Osteoblast (primary cell): ENCODE data around the gene SPATS2L. TPM values are rescaled to one million over a fixed set of nuclear protein-coding genes. Genes with fewer than 3 reads are reported as not detected.

ENCODE experiments used
- DNase-seq: peaks from one replicate; pipeline ENCODE4 v3.0.0; 2011; ENCODE audit warnings: low spot score, mixed read lengths; ENCODE audit not compliant: insufficient read length; ENCODE audit errors: missing footprints
- H2AFZ ChIP-seq: 2 replicates; pipeline ENCODE4 v1.6.0; 2011; ENCODE audit warnings: mild to moderate bottlenecking, low read length
- H3K27ac ChIP-seq: 2 replicates; pipeline ENCODE4 v1.5.1; 2011; ENCODE audit warnings: mild to moderate bottlenecking, low read depth, low read length, moderate library complexity
- H3K27me3 ChIP-seq: 2 replicates; pipeline ENCODE4 v1.6.0; 2012; ENCODE audit warnings: mild to moderate bottlenecking, control low read depth, inconsistent platforms, low read length, moderate library complexity; ENCODE audit not compliant: insufficient read depth
- H3K36me3 ChIP-seq: 2 replicates; pipeline ENCODE4 v1.5.1; 2011; ENCODE audit warnings: mild to moderate bottlenecking, low read length, control low read depth, moderate library complexity; ENCODE audit not compliant: insufficient read depth
- H3K4me1 ChIP-seq: 2 replicates; pipeline ENCODE4 v1.5.1; 2011; ENCODE audit warnings: mild to moderate bottlenecking, low read length, control low read depth, moderate library complexity; ENCODE audit not compliant: insufficient read depth
- H3K4me2 ChIP-seq: 2 replicates; pipeline ENCODE4 v1.6.0; 2011; ENCODE audit warnings: mild to moderate bottlenecking, low read length; ENCODE audit not compliant: insufficient read depth
- H3K4me3 ChIP-seq: fragments of 200-600 bp; sonication (generic); 3 replicates; pipeline ENCODE4 v1.5.1; 2012; ENCODE audit warnings: mild to moderate bottlenecking, low read length, inconsistent platforms; ENCODE audit not compliant: insufficient read depth
- H3K79me2 ChIP-seq: 2 replicates; pipeline ENCODE4 v1.6.0; 2012; ENCODE audit warnings: mild to moderate bottlenecking, low read length, control low read depth, inconsistent platforms; ENCODE audit not compliant: insufficient read depth
- H3K9me3 ChIP-seq: 2 replicates; pipeline ENCODE4 v1.5.1; 2011; ENCODE audit warnings: low read depth, low read length, control low read depth
- H4K20me1 ChIP-seq: 2 replicates; pipeline ENCODE4 v1.6.0; 2012; ENCODE audit warnings: mild to moderate bottlenecking, low read length, control low read depth; ENCODE audit not compliant: insufficient read depth
- total RNA-seq: library from RNA; depleted of rRNA; stranded (reverse); fragments of >200 nt; gene quantifications from 2 replicates; pipeline ENCODE4 v1.2.3, GENCODE V29; 2012
- TF ChIP-seq, protein P1 (sequence below): IDR thresholded peaks from 2 replicates; pipeline ENCODE4 v1.5.1; 2011; ENCODE audit warnings: mild to moderate bottlenecking, low read depth, low read length, moderate library complexity; ENCODE audit errors: extremely low read depth

SPATS2L gene
- total RNA-seq, 1 donor: 74.6 TPM

DNA sequence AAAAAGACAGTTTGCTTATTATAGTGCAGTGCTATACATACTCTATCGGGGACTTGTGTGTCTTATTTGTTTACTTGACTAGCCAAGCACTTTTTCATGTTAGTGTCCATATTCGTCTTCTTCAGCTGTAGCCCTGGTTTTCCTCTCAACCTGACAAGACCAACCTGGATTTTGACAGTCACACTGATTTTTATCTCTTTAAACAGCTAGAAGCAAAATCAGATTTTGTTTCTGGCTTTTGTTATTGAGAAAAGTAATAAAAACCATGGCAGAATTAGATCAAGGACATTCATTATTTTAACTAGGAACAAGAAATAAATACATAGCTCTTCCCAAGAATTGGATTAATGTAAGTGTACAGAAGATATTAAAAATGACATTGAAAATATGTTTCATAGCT is 56.8 kb downstream of the SPATS2L start:
- peaks cover 8% of the 10 kb centered on the region for H3K4me1 ChIP-seq
- H2AFZ ChIP-seq: no peak overlapping the region
- H3K9me3 ChIP-seq: no peaks in the 10 kb centered on the region
- DNase-seq: no peak
- no peak overlapping the region for H3K27ac ChIP-seq
- H3K36me3 ChIP-seq: no peaks in the 10 kb centered on the region
- H3K4me3 ChIP-seq: no peak overlapping the region
- no peaks in the 10 kb centered on the region for H3K27me3 ChIP-seq
- peaks cover 71% of the 10 kb centered on the region for H3K79me2 ChIP-seq
- TF ChIP-seq, protein P1, sequence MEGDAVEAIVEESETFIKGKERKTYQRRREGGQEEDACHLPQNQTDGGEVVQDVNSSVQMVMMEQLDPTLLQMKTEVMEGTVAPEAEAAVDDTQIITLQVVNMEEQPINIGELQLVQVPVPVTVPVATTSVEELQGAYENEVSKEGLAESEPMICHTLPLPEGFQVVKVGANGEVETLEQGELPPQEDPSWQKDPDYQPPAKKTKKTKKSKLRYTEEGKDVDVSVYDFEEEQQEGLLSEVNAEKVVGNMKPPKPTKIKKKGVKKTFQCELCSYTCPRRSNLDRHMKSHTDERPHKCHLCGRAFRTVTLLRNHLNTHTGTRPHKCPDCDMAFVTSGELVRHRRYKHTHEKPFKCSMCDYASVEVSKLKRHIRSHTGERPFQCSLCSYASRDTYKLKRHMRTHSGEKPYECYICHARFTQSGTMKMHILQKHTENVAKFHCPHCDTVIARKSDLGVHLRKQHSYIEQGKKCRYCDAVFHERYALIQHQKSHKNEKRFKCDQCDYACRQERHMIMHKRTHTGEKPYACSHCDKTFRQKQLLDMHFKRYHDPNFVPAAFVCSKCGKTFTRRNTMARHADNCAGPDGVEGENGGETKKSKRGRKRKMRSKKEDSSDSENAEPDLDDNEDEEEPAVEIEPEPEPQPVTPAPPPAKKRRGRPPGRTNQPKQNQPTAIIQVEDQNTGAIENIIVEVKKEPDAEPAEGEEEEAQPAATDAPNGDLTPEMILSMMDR: no peak
- H4K20me1 ChIP-seq: no peaks in the 10 kb centered on the region
- no peak overlapping the region for H3K4me2 ChIP-seq

DNA sequence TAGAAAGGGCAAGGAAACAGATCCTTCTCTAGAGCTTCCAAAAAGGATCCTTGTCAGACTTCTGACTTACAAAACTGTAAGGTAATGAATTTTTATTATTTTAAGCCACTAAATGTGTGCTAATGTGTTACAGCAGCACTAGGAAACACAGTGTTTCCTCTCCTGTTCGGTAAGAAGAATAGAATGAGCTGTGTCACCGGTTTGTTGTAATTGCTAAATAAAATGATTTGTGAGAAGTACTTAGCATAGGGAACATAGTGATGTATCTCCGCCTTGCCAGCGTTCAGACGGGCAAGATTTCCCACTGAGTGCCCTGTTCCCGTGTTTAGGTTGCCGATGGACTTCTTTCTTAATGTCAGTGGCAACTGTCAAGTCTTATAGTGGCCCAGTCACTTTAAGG is 57.6 kb downstream of the SPATS2L start:
- Histone ChIP-seq H2AFZ (no peak overlapping the region), H3K9me3 (no peaks in the 10 kb centered on the region), H3K27me3 (no peaks in the 10 kb centered on the region), H3K79me2 (peaks cover 63% of the 10 kb centered on the region), H3K4me3 (no peak overlapping the region), H3K27ac (no peak overlapping the region), H3K36me3 (no peaks in the 10 kb centered on the region), H3K4me2 (no peak overlapping the region), H3K4me1 (peaks cover 7% of the 10 kb centered on the region), H4K20me1 (no peaks in the 10 kb centered on the region)
- TF ChIP-seq, protein P1: no peak
- no peak for DNase-seq

DNA sequence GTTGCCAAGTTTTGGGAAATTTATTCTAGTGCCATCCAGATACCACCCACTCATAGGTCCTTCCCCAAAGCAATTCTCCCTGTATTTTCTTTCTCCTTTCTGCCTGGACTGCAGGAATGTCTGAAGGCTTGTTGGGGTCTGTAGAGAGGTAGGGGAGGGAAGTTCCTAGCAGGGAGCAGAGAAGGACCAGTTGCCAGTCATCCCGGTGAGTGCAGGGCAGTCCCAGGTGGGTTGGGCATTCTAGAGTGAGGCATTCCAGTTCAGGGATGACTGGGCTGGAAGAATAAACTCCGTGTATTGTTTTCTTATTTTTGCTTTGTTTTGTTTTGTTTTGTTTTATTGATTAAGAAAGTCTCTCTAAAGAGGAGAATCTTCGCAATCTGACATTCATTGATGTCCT is 58.1 kb downstream of the SPATS2L start:
- TF ChIP-seq, protein P1: no peak
- H3K79me2 ChIP-seq: peaks cover 58% of the 10 kb centered on the region
- H3K4me1 ChIP-seq: peaks cover 7% of the 10 kb centered on the region
- no peak overlapping the region for H3K27ac ChIP-seq
- no peaks in the 10 kb centered on the region for H3K27me3 ChIP-seq
- H3K9me3 ChIP-seq: no peaks in the 10 kb centered on the region
- H3K4me2 ChIP-seq: no peak overlapping the region
- no peak overlapping the region for H3K4me3 ChIP-seq
- no peak overlapping the region for H2AFZ ChIP-seq
- H4K20me1 ChIP-seq: no peaks in the 10 kb centered on the region
- DNase-seq: no peak
- no peaks in the 10 kb centered on the region for H3K36me3 ChIP-seq

DNA sequence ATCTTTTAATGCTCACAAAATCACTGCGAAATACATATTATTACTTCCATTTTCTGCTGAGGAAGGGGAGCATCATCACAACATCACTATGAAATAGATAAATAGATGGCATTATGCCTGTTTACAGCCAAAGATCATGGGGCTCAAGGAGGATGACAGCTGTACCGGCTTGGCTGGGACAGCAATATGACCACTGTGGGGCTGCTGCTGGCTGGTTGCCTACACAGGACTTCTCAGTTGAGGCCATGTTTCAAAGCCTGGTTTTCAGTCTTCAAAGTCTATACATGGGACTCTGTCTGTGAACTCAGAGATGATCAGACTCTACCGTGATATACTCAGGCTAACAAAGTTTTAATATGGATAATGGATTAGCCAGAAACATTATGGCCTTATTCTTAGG is 58.7 kb downstream of the SPATS2L start:
- H3K4me1 ChIP-seq: peaks cover 7% of the 10 kb centered on the region
- no peaks in the 10 kb centered on the region for H4K20me1 ChIP-seq
- H3K4me2 ChIP-seq: no peak overlapping the region
- peaks cover 60% of the 10 kb centered on the region for H3K79me2 ChIP-seq
- H3K36me3 ChIP-seq: no peaks in the 10 kb centered on the region
- H3K27ac ChIP-seq: no peak overlapping the region
- TF ChIP-seq, protein P1: no peak
- no peak overlapping the region for H3K4me3 ChIP-seq
- no peak for DNase-seq
- H2AFZ ChIP-seq: no peak overlapping the region
- H3K9me3 ChIP-seq: no peaks in the 10 kb centered on the region
- H3K27me3 ChIP-seq: no peaks in the 10 kb centered on the region
